IMR-90 (cell line): ENCODE results near the gene ITGA1. TPM values are rescaled to one million over a fixed set of nuclear protein-coding genes. Genes with fewer than 3 reads are reported as not detected.
A peak's percentile ranks its signal among the peaks of the same experiment; 100 is the strongest.

Experiments
- ATAC-seq: fragments of 200-7000 bp; cut with Tn5 transposase; 2 replicates; pipeline ENCODE4 v1.9.1; 2020; ENCODE audit warnings: low read depth, mild to moderate bottlenecking, moderate library complexity
- BruUV-seq: library from RNA; stranded (reverse); fragments of 400-500 nt; replicated peaks from 2 replicates; lab custom pipeline; 2021; lab: Mats Ljungman, UMichigan
- CTCF ChIA-PET: fragments of 300-600 bp; formaldehyde crosslinking; extraction: SDS; loops from one replicate; lab custom pipeline; 2021; ENCODE audit warnings: antibody characterized with exemption; lab: Yijun Ruan, JAX
- POLR2A ChIA-PET: fragments of 300-600 bp; sonication (Branson Sonifier 250); formaldehyde crosslinking; loops from one replicate; lab custom pipeline; 2022; ENCODE audit warnings: antibody characterized with exemption; ENCODE audit not compliant: unreplicated experiment; lab: Charles Lee
- DNase-seq: peaks from one replicate; pipeline ENCODE4 v3.0.0; 2013
- H2AFZ ChIP-seq: replicated peaks from 2 replicates; pipeline ENCODE3; 2013; ENCODE audit warnings: low read length, mild to moderate bottlenecking; ENCODE audit not compliant: poor library complexity
- H2AK5ac ChIP-seq: 2 replicates; pipeline ENCODE4 v1.6.1; 2013; ENCODE audit warnings: low read depth, low read length, inconsistent platforms
- H2AK9ac ChIP-seq: replicated peaks from 2 replicates; pipeline ENCODE3; 2013; ENCODE audit warnings: mild to moderate bottlenecking, low read depth, low read length, moderate library complexity; ENCODE audit not compliant: poor library complexity
- H2BK120ac ChIP-seq: 2 replicates; pipeline ENCODE4 v1.6.1; 2013; ENCODE audit warnings: low read depth, low read length, inconsistent platforms
- H2BK15ac ChIP-seq: 3 replicates; pipeline ENCODE4 v1.6.1; 2013; ENCODE audit warnings: low read depth, low read length, inconsistent platforms
- H2BK20ac ChIP-seq: 2 replicates; pipeline ENCODE4 v1.6.1; 2013; ENCODE audit warnings: low read depth, mild to moderate bottlenecking, inconsistent platforms, low read length, moderate library complexity
- H2BK5ac ChIP-seq: 2 replicates; pipeline ENCODE4 v1.6.1; 2013; ENCODE audit warnings: mild to moderate bottlenecking, low read depth, low read length, inconsistent platforms; ENCODE audit not compliant: poor library complexity, severe bottlenecking
- H3K14ac ChIP-seq: replicated peaks from 2 replicates; pipeline ENCODE4 v1.6.1; 2013; ENCODE audit warnings: low read depth, low read length, inconsistent platforms
- H3K18ac ChIP-seq: 2 replicates; pipeline ENCODE4 v1.6.1; 2013; ENCODE audit warnings: low read depth, low read length, control low read depth
- H3K23ac ChIP-seq: 2 replicates; pipeline ENCODE4 v1.6.1; 2013; ENCODE audit warnings: low read depth, low read length, inconsistent platforms
- H3K27ac ChIP-seq: 2 replicates; pipeline ENCODE4 v1.5.1; 2013; ENCODE audit warnings: mild to moderate bottlenecking, control low read depth, low read length; ENCODE audit not compliant: insufficient read depth
- H3K27me3 ChIP-seq: 2 replicates; pipeline ENCODE4 v1.6.1; 2013; ENCODE audit warnings: low read length; ENCODE audit not compliant: control insufficient read depth, insufficient read depth
- H3K36me3 ChIP-seq: 2 replicates; pipeline ENCODE4 v1.6.1; 2013; ENCODE audit warnings: low read length, mixed read lengths; ENCODE audit not compliant: control insufficient read depth, insufficient read depth
- H3K4ac ChIP-seq: 2 replicates; pipeline ENCODE4 v1.6.1; 2013; ENCODE audit warnings: low read depth, low read length, inconsistent platforms
- H3K4me1 ChIP-seq: 2 replicates; pipeline ENCODE4 v1.6.1; 2013; ENCODE audit warnings: low read length, mixed read lengths; ENCODE audit not compliant: control insufficient read depth, insufficient read depth
- H3K4me2 ChIP-seq: 2 replicates; pipeline ENCODE4 v1.6.1; 2013; ENCODE audit warnings: low read depth, mild to moderate bottlenecking, control low read depth, low read length, moderate library complexity
- H3K4me3 ChIP-seq: 2 replicates; pipeline ENCODE4 v1.5.1; 2013; ENCODE audit warnings: low read depth, mild to moderate bottlenecking, control low read depth, low read length, moderate library complexity; ENCODE audit not compliant: insufficient read depth
- H3K56ac ChIP-seq: 2 replicates; pipeline ENCODE4 v1.6.1; 2013; ENCODE audit warnings: low read length, inconsistent platforms; ENCODE audit not compliant: insufficient read depth; ENCODE audit errors: extremely low read depth
- H3K79me1 ChIP-seq, 2 experiments: 2 replicates each; pipeline ENCODE4 v1.6.1; 2013; ENCODE audit warnings: low read length in 2 of 2, inconsistent platforms in 1 of 2, low read depth in 1 of 2
- H3K9ac ChIP-seq: 2 replicates; pipeline ENCODE4 v1.6.1; 2013; ENCODE audit warnings: low read depth, low read length, control low read depth
- H3K9me1 ChIP-seq: 2 replicates; pipeline ENCODE4 v1.6.1; 2013; ENCODE audit warnings: low read length, inconsistent platforms; ENCODE audit not compliant: insufficient read depth
- H3K9me3 ChIP-seq: 2 replicates; pipeline ENCODE4 v1.6.1; 2013; ENCODE audit warnings: low read length; ENCODE audit not compliant: control insufficient read depth, insufficient read depth
- H4K20me1 ChIP-seq: 2 replicates; pipeline ENCODE4 v1.6.1; 2013; ENCODE audit warnings: low read length, inconsistent platforms; ENCODE audit not compliant: insufficient read depth
- H4K5ac ChIP-seq: 2 replicates; pipeline ENCODE4 v1.6.1; 2013; ENCODE audit warnings: mild to moderate bottlenecking, low read depth, low read length, control low read depth
- H4K8ac ChIP-seq, 2 experiments: 2 replicates each; pipeline ENCODE4 v1.6.1; 2013; ENCODE audit warnings: low read depth in 2 of 2, low read length in 2 of 2, control low read depth in 1 of 2, inconsistent platforms in 1 of 2
- H4K91ac ChIP-seq: 2 replicates; pipeline ENCODE4 v1.6.1; 2013; ENCODE audit warnings: low read depth, low read length, inconsistent platforms; ENCODE audit not compliant: insufficient read depth
- NFE2L2 ChIP-seq: fragments of 150-350 bp; IDR thresholded peaks from 2 replicates; pipeline ENCODE4 v1.6.1; 2016; ENCODE audit warnings: low read depth, mild to moderate bottlenecking, low read length
- WGBS, 2 experiments: methylation state at CpG; one replicate each; pipeline versions ENCODE4 v1.1.5 to v1.1.7; 2013; ENCODE audit warnings: missing lambda C conversion rate in 2 of 2; ENCODE audit not compliant: insufficient read length in 1 of 2; ENCODE audit errors: extremely low coverage in 2 of 2; 5-methylcytosine and 5-hydroxymethylcytosine counted together
- dilution Hi-C: fragments of 300-500 bp; cut with HindIII; formaldehyde crosslinking; loops from one replicate; pipeline ENCODE4 v1.14.3; 2018; ENCODE audit warnings: low sequenced_read_pairs; ENCODE audit not compliant: unreplicated experiment
- in situ Hi-C: fragments of 300-500 bp; cut with MboI; formaldehyde crosslinking; loops from 3 replicates; pipeline ENCODE4 v1.14.3; 2019; ENCODE audit warnings: low sequenced_read_pairs, inconsistent platforms, mixed read lengths
- intact Hi-C: fragments of 100-400 bp; cut with micrococcal nuclease; formaldehyde crosslinking; loops from 2 replicates; pipeline ENCODE4 v1.10.0; 2022
- polyA plus RNA-seq, 3 experiments: library from polyadenylated mRNA; depleted of rRNA; stranded (reverse); fragments of >200 nt; gene quantifications; 2 replicates each; pipeline ENCODE4 v1.2.3, GENCODE V29; 2012; ENCODE audit warnings: low replicate concordance in 1 of 3
- total RNA-seq: library from RNA; depleted of rRNA; stranded (reverse); fragments of >200 nt; gene quantifications from 2 replicates; pipeline ENCODE4 v1.2.3, GENCODE V29; 2012

Gene ITGA1
- total and polyA plus RNA-seq, 2 of the 4 experiments (the other 2 are of a cell fraction), result 22.3 to 95.2 TPM

- peaks cover 6% of the 10 kb centered on the region; the same call in 1 of the 2 replicates for H3K9me1 ChIP-seq
- H3K9ac ChIP-seq, result peak overlapping the region; percentile 21; the same call in 1 of the 2 replicates
- no peak overlapping the region for H2AFZ ChIP-seq
- H3K27me3 ChIP-seq, result no peaks in the 10 kb centered on the region
- ChIA-PET POLR2A (interaction anchor here (0.6 to 1.4 kb wide), 2 partner anchors 9 to 298 kb away, joined by 4 to 5 read pairs; no protein-coding TSS in a partner anchor), CTCF (interaction anchor here (0.6 to 0.7 kb wide), 3 partner anchors 9 to 504 kb away, joined by 3 to 5 read pairs (median 5); no protein-coding TSS in a partner anchor)
- DNase-seq (peak; percentile 29), ATAC-seq (0 out of 2 replicates have a peak, but pooled peaks have one; percentile 8)
- peak overlapping the region; percentile 36 to 84; a peak in 3 of 4 replicates for H4K8ac ChIP-seq
- peak overlapping the region; percentile 71; the same call in 1 of the 2 replicates for H3K56ac ChIP-seq
- dilution Hi-C loops (no loop called here), intact Hi-C loops (no loop called here), in situ Hi-C loops (no loop called here)
- H4K20me1 ChIP-seq, result peaks cover 12% of the 10 kb centered on the region; the same call in 1 of the 2 replicates
- H2AK9ac ChIP-seq, result no peak overlapping the region
- peak overlapping the region; percentile 71; the same call in 1 of the 2 replicates for H3K23ac ChIP-seq
- H2BK120ac ChIP-seq, result peak overlapping the region; percentile 82
- peak overlapping the region; percentile 94 for H4K5ac ChIP-seq
- no peak for TF ChIP-seq NFE2L2
- H3K18ac ChIP-seq, result peak overlapping the region; percentile 87
- BruUV-seq, result no TSS peak
- H3K4me3 ChIP-seq, result no peak overlapping the region
- peaks cover 25% of the 10 kb centered on the region for H3K4me1 ChIP-seq
- peak overlapping the region; percentile 55; the same call in 1 of the 2 replicates for H3K27ac ChIP-seq
- H3K36me3 ChIP-seq, result peaks cover 4% of the 10 kb centered on the region; the same call in 1 of the 2 replicates
- H2BK20ac ChIP-seq, result peak overlapping the region; percentile 60; the same call in 1 of the 2 replicates
- peak overlapping the region; percentile 64 for H3K14ac ChIP-seq
- peak overlapping the region; percentile 63 for H4K91ac ChIP-seq
- H3K4ac ChIP-seq, result peak overlapping the region; percentile 69
- H2BK15ac ChIP-seq, result 0 out of 3 replicates have a peak overlapping the region, but pooled peaks have one; percentile 80
- peak overlapping the region; percentile 10; the same call in 1 of the 2 replicates for H2AK5ac ChIP-seq
- WGBS, 2 experiments, result 20% methylated on average over 1 of the region's 2 CpGs; no CpG with 5 or more reads in 1 of the 2 experiments
- H2BK5ac ChIP-seq, result peak overlapping the region; percentile 95
- H3K4me2 ChIP-seq, result peak overlapping the region; percentile 32; the same call in 1 of the 2 replicates
- peaks cover 7 to 54% of the 10 kb centered on the region in 2 experiments for H3K79me1 ChIP-seq
- H3K9me3 ChIP-seq, result no peaks in the 10 kb centered on the region
These were observed 20.7 kb downstream of the ITGA1 start for GRCh38 chr5:52808316-52808901.
